ENCODE results near the gene TTN. TPM values are rescaled to one million over a fixed set of nuclear protein-coding genes. Genes with fewer than 3 reads are reported as not detected.

Gene TTN
- total and polyA plus RNA-seq, 4 donors: 0.98 to 4.5 (median 1.9) TPM

DNA sequence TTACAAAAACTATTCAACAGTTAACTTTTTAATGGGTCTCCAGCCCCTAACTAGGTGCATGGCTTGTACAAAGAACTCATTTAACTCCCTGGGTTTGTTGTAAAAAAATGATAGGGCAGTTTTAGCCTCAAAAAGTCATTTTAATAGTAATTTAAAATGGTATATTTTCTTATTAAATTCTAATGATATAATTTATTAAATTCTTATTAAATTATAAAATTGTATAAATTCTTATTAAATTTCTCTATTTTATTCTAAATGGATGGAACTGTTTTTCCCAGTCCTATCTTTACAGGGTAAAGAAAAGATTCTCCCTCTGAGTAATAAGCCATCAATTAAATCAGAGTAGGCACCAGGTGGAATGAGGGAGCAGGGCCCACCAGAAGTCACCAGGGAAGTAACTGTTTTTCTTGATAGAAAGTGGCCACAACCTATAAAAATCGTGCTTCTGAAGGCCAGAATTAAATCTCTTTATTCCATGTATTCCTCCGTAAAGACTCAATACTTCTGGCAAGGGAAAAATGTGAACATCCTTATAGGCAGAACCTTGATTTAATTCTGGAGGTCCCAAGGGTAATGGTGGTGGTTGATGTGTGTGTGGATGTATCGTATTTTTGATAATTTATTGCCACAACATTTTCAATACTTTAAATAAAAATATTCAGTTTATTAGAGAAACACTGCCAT, 329.6 kb downstream of the TTN start:
- H3K4me1 ChIP-seq (ENCODE audit: control insufficient read depth, insufficient read depth, low read length): peaks cover 8% of the 10 kb centered on the region
- peak overlapping the region; percentile 91 for H3K4me3 ChIP-seq (ENCODE audit: low read depth, low read length)
- WGBS (ENCODE audit: insufficient coverage): no CpG with 5 or more reads among the region's 3 CpGs
- H3K9me3 ChIP-seq (ENCODE audit: control insufficient read depth, insufficient read depth, low read length): no peaks in the 10 kb centered on the region
- peak in 1 of 6 donors; percentile 6 for DNase-seq (ENCODE audit: low read depth in 4 of 6, low spot score in 6 of 6)
- H3K36me3 ChIP-seq (ENCODE audit: control insufficient read depth, insufficient read depth, low read length): no peaks in the 10 kb centered on the region
- no peaks in the 10 kb centered on the region for H3K27me3 ChIP-seq (ENCODE audit: control insufficient read depth, insufficient read depth, low read length)
- peak overlapping the region; percentile 99 for H3K27ac ChIP-seq (ENCODE audit: low read depth, low read length)

- Histone ChIP-seq H3K9me3 (ENCODE audit: control insufficient read depth, insufficient read depth, low read length) (no peaks in the 10 kb centered on the region), H3K27ac (ENCODE audit: low read depth, low read length) (no peak overlapping the region), H3K4me1 (ENCODE audit: control insufficient read depth, insufficient read depth, low read length) (peaks cover 8% of the 10 kb centered on the region), H3K4me3 (ENCODE audit: low read depth, low read length) (no peak overlapping the region), H3K27me3 (ENCODE audit: control insufficient read depth, insufficient read depth, low read length) (no peaks in the 10 kb centered on the region), H3K36me3 (ENCODE audit: control insufficient read depth, insufficient read depth, low read length) (no peaks in the 10 kb centered on the region)
- DNase-seq (ENCODE audit: low read depth in 4 of 6, low spot score in 6 of 6): no peak
These were observed 330.7 kb downstream of the TTN start for GRCh38 chr2:178476477-178476876.

Other genes with a start within 250 kb of the TTN start
- 1 to 10 TPM; 3.9 to 4.4 TPM for gene CCDC141, start 242.7 kb upstream of the TTN start, total RNA-seq
- gene CCDC141, start 242.7 kb upstream of the TTN start, polyA plus RNA-seq (ENCODE audit: insufficient read length in 2 of 2): under 1 TPM; 0.51 to 0.89 TPM